Pulmonary artery endothelial cell (primary cell): ENCODE data around the gene DYNC1H1. TPM values are rescaled to one million over a fixed set of nuclear protein-coding genes. Genes with fewer than 3 reads are reported as not detected.

Experiments used
- DNase-seq: peaks from one replicate; pipeline ENCODE4 v3.0.0-alpha.2; 2011; ENCODE audit warnings: low read depth, low spot score
- total RNA-seq: library from RNA; depleted of rRNA; stranded (reverse); fragments of >200 nt; gene quantifications from 2 replicates; pipeline ENCODE4 v1.2.3, GENCODE V29; 2014

Gene DYNC1H1
- total RNA-seq, 1 donor from 2014 or later, result 659 TPM

GRCh38 chr14:102035914-102036313, 71.5 kb downstream of the DYNC1H1 start:
- no peak for DNase-seq

GRCh38 chr14:102037686-102038085, 73.3 kb downstream of the DYNC1H1 start:
- no peak for DNase-seq

- no peak for DNase-seq
Measured at GRCh38 chr14:102039157-102039556, 74.8 kb downstream of the DYNC1H1 start.

- DNase-seq, result no peak
Measured at GRCh38 chr14:102040153-102040552, 75.8 kb downstream of the DYNC1H1 start.

- no peak for DNase-seq
Measured at GRCh38 chr14:102042699-102043098, 78.3 kb downstream of the DYNC1H1 start.

- DNase-seq, result no peak
Measured at GRCh38 chr14:102043251-102044025, 79.1 kb downstream of the DYNC1H1 start.

- DNase-seq, result no peak
Measured at GRCh38 chr14:102044566-102044965, 80.2 kb downstream of the DYNC1H1 start.

- no peak for DNase-seq
Measured at GRCh38 chr14:102046337-102047278, 82.2 kb downstream of the DYNC1H1 start.

- no peak for DNase-seq
Measured at GRCh38 chr14:102047808-102048540, 83.6 kb downstream of the DYNC1H1 start.

- no peak for DNase-seq
Measured at GRCh38 chr14:102049258-102050025, 85.1 kb downstream of the DYNC1H1 start.

GRCh38 chr14:102050026-102050405, 85.6 kb downstream of the DYNC1H1 start:
- DNase-seq, result no peak

GRCh38 chr14:102050625-102051024, 86.3 kb downstream of the DYNC1H1 start:
- DNase-seq, result no peak

- no peak for DNase-seq
Measured at GRCh38 chr14:102052522-102052921, 88.1 kb downstream of the DYNC1H1 start.

GRCh38 chr14:102055181-102055901, 91.0 kb downstream of the DYNC1H1 start:
- DNase-seq, result no peak

GRCh38 chr14:102056694-102057442, 92.5 kb downstream of the DYNC1H1 start:
- DNase-seq, result no peak

- DNase-seq, result no peak
Measured at GRCh38 chr14:102057480-102058114, 93.2 kb downstream of the DYNC1H1 start.

GRCh38 chr14:102058146-102058545, 93.8 kb downstream of the DYNC1H1 start:
- no peak for DNase-seq

- no peak for DNase-seq
Measured at GRCh38 chr14:102058961-102059360, 94.6 kb downstream of the DYNC1H1 start.
